Uterus (tissue), 4 donors: ENCODE measurements around the gene FAN1. TPM values are rescaled to one million over a fixed set of nuclear protein-coding genes. Genes with fewer than 3 reads are reported as not detected.

Source experiments
- DNase-seq, 2 donors: peaks; one replicate each; pipeline ENCODE4 v3.0.0-alpha.2; 2019 to 2020
- H3K27ac ChIP-seq, 2 donors: fragments of 200-600 bp; sonication (generic); 1 replicate in 1 of 2; 2 replicates in 1 of 2; pipeline ENCODE4 v1.5.1; 2016 to 2018
- H3K27me3 ChIP-seq, 2 donors: fragments of 200-600 bp; sonication (generic); one replicate each; pipeline ENCODE4 v1.5.1; 2018 to 2019; ENCODE audit warnings: control low read depth in 1 of 2
- H3K36me3 ChIP-seq, 2 donors: fragments of 200-600 bp; sonication (generic); one replicate each; pipeline ENCODE4 v1.5.1; 2019; ENCODE audit warnings: control low read depth in 1 of 2
- H3K4me1 ChIP-seq, 2 donors: fragments of 200-600 bp; sonication (generic); one replicate each; pipeline ENCODE4 v1.5.1; 2018 to 2019; ENCODE audit warnings: control low read depth in 1 of 2
- H3K4me3 ChIP-seq, 2 donors: fragments of 200-600 bp; sonication (generic); 1 replicate in 1 of 2; 2 replicates in 1 of 2; pipeline ENCODE4 v1.5.1; 2018 to 2019; ENCODE audit warnings: mild to moderate bottlenecking in 1 of 2
- H3K9me3 ChIP-seq, 2 donors: fragments of 200-600 bp; sonication (generic); one replicate each; pipeline ENCODE4 v1.5.1; 2019; ENCODE audit warnings: control low read depth in 1 of 2
- CTCF ChIP-seq, 4 experiments: fragments of 200-600 bp in 2 of 4; fragments of 450-650 bp in 2 of 4; sonication (generic) in 2 of 4; IDR thresholded peaks; one replicate each; pipeline ENCODE4 v1.5.1; 2016 to 2019; ENCODE audit warnings: antibody characterized with exemption in 4 of 4, mild to moderate bottlenecking in 2 of 4, moderate library complexity in 1 of 4
- POLR2A ChIP-seq, 2 donors: fragments of 450-650 bp; IDR thresholded peaks; one replicate each; pipeline ENCODE4 v1.6.1; 2016; ENCODE audit warnings: antibody characterized with exemption in 2 of 2, mild to moderate bottlenecking in 1 of 2, moderate library complexity in 1 of 2
- intact Hi-C: fragments of 100-400 bp; cut with DNase I; formaldehyde crosslinking; loops from one replicate; pipeline ENCODE4 v1.15.1; 2023; ENCODE audit warnings: low total_unique reads
- total RNA-seq, 4 donors: library from RNA; depleted of rRNA in 3 of 4; stranded (reverse); fragments of >200 nt in 3 of 4; gene quantifications; one replicate each; pipeline versions ENCODE4 v1.1.0 to v1.2.4, GENCODE V29; 2014 to 2023
- donor health status: DM: yes; HTN: yes; CAD: no.

FAN1 gene
- total RNA-seq, 4 donors from 2014 or later: 9.4 to 38.3 (median 19.2) TPM

DNA sequence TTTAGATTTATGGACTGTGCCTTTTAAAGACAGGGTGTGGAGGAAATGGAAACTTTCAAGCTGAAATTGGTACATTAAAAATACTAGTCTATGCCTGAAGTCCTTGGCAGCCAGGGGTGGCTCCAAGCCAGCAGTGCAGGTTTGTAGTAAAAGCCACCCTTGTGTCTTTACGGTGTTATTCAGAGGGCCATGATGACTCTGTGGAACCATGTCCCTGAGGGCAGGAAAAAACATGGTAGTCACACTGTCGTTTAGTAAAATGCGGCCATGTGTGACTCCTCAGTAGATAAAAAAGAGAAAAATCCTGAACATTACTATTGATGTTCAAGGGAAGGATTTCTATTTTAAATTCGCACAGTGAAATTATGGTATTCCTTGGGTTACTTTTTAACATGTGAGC lies 2.7 kb downstream of the FAN1 start:
- Histone ChIP-seq H3K36me3 (no peaks in the 10 kb centered on the region), H3K27me3 (no peaks in the 10 kb centered on the region), H3K4me1 (no peaks in the 10 kb centered on the region), H3K27ac (peak overlapping the region in 1 of 2 donors; percentile 17), H3K9me3 (no peaks in the 10 kb centered on the region), H3K4me3 (no peak overlapping the region)
- no peak for DNase-seq
- intact Hi-C loops: no loop called here
- TF ChIP-seq CTCF (IDR thresholded peaks at IDR 0.05): no peak
- TF ChIP-seq POLR2A (IDR thresholded peaks at IDR 0.05): no peak

DNA sequence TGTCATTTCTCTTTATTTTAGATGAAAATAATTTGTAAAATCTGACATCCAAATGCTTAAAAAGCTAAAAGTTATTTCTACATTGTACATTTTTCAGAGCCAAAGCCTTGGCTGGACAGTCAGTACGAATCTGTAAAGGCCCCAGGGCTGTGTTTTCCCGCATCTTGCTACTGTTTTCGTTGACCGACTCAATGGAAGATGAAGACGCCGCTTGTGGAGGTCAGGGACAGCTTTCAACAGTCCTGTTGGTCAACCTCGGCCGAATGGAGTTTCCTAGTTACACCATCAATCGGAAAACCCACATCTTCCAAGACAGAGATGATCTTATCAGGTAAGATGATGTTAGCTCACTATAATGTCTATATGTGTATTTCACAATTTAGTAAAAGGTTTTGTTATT lies 10.0 kb downstream of the FAN1 start:
- H3K27me3 ChIP-seq: no peaks in the 10 kb centered on the region
- intact Hi-C loops: no loop called here
- H3K4me1 ChIP-seq: no peaks in the 10 kb centered on the region
- TF ChIP-seq CTCF (IDR thresholded peaks at IDR 0.05) (no peak), POLR2A (IDR thresholded peaks at IDR 0.05) (no peak)
- H3K27ac ChIP-seq: no peak overlapping the region
- H3K9me3 ChIP-seq: no peaks in the 10 kb centered on the region
- H3K36me3 ChIP-seq: no peaks in the 10 kb centered on the region
- H3K4me3 ChIP-seq: no peak overlapping the region
- DNase-seq: no peak

DNA sequence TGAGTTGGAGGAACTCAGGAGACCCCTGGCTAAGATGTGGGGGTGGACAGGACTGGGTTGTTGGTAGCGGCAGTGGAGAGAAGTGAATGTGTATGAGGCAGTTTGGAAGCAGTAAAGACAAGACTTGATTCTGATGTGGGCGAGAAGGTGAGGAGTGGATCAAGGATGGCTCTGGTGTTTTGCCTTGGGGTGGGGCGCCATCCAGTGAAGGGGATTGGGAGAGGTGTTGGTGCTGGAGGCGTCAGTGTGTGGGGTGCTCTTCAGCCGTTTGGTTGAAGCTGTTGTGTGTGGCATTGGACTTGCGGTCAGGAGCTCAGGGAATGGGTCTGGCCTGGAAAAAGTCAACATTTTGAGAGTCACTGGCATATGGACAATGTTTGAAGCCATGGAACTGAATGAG lies 13.3 kb downstream of the FAN1 start:
- H3K27ac ChIP-seq: no peak overlapping the region
- no peaks in the 10 kb centered on the region for H3K4me1 ChIP-seq
- no peaks in the 10 kb centered on the region for H3K27me3 ChIP-seq
- no peaks in the 10 kb centered on the region for H3K9me3 ChIP-seq
- no peak overlapping the region for H3K4me3 ChIP-seq
- DNase-seq: no peak
- no peaks in the 10 kb centered on the region for H3K36me3 ChIP-seq
- TF ChIP-seq POLR2A (IDR thresholded peaks at IDR 0.05): no peak
- TF ChIP-seq CTCF (IDR thresholded peaks at IDR 0.05): no peak
- intact Hi-C loops: no loop called here

GRCh38 chr15:30917675-30918074 lies 14.0 kb downstream of the FAN1 start:
- intact Hi-C loops: no loop called here
- DNase-seq: no peak
- Histone ChIP-seq H3K27me3 (no peaks in the 10 kb centered on the region), H3K27ac (no peak overlapping the region), H3K4me3 (no peak overlapping the region), H3K4me1 (no peaks in the 10 kb centered on the region), H3K9me3 (no peaks in the 10 kb centered on the region), H3K36me3 (no peaks in the 10 kb centered on the region)
- no peak for TF ChIP-seq POLR2A (IDR thresholded peaks at IDR 0.05)
- no peak for TF ChIP-seq CTCF (IDR thresholded peaks at IDR 0.05)

DNA sequence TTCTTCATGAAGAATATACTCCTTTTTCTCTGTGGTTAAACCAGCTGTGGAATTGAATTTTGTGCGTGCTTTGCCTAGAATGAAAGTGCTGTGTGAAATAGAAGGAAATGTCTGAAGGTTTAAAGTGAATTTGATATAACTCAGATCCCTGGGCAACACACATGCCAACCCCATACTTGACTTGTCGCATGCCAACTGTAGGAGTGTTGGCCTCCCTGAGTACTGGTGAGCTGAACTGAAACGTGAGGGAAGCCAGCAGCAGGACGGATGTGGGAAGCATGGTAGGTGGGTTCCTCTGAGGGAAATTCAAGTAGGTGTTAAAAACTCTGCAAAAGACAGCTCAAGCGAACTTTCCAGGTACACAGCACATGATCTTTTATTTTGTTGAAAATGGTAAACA lies 14.7 kb downstream of the FAN1 start:
- Histone ChIP-seq H3K27ac (no peak overlapping the region), H3K9me3 (no peaks in the 10 kb centered on the region), H3K4me1 (no peaks in the 10 kb centered on the region), H3K36me3 (no peaks in the 10 kb centered on the region), H3K27me3 (no peaks in the 10 kb centered on the region), H3K4me3 (no peak overlapping the region)
- TF ChIP-seq CTCF (IDR thresholded peaks at IDR 0.05) (no peak), POLR2A (IDR thresholded peaks at IDR 0.05) (no peak)
- intact Hi-C loops: no loop called here
- DNase-seq: no peak
